OCI-LY1 (cell line): ENCODE data around the gene CTNND1.

ENCODE experiments used
- CTCF ChIP-seq: fragments of 200-600 bp; sonication (generic), shearing (Covaris generic); IDR thresholded peaks from 2 replicates; pipeline ENCODE4 v1.5.1; 2017; ENCODE audit warnings: mild to moderate bottlenecking, antibody characterized with exemption, low read length, moderate library complexity, mixed read lengths
- EZH2 ChIP-seq: fragments of 200-600 bp; sonication (generic), shearing (Covaris generic); IDR thresholded peaks from 2 replicates; pipeline ENCODE4 v1.8.0; 2017; ENCODE audit warnings: borderline replicate concordance, mixed run types, mild to moderate bottlenecking, antibody characterized with exemption, low read length, moderate library complexity, mixed read lengths

GRCh38 chr11:57867966-57868365 is 106.4 kb downstream of the CTNND1 start:
- TF ChIP-seq EZH2 (no peak), CTCF (no peak)
